Transverse colon (tissue), 4 donors: ENCODE results near the gene PINK1. TPM values are rescaled to one million over a fixed set of nuclear protein-coding genes. Genes with fewer than 3 reads are reported as not detected.

Source experiments
- DNase-seq: peaks from one replicate; pipeline ENCODE4 v3.0.0-alpha.2; 2019
- H3K27ac ChIP-seq, 4 donors: fragments of 200-600 bp; sonication (generic); 2 replicates each; pipeline ENCODE4 v1.5.1; 2016 to 2018; ENCODE audit warnings: inconsistent platforms in 4 of 4
- H3K27me3 ChIP-seq: fragments of 200-600 bp; sonication (generic); 2 replicates; pipeline ENCODE4 v1.5.1; 2017; ENCODE audit warnings: inconsistent platforms
- H3K36me3 ChIP-seq, 4 donors: fragments of 200-600 bp; sonication (generic); 2 replicates each; pipeline ENCODE4 v1.5.1; 2017 to 2019; ENCODE audit warnings: inconsistent platforms in 4 of 4
- H3K4me1 ChIP-seq, 4 donors: fragments of 200-600 bp; sonication (generic); 2 replicates each; pipeline ENCODE4 v1.5.1; 2017 to 2020; ENCODE audit warnings: inconsistent platforms in 4 of 4
- H3K4me3 ChIP-seq, 4 donors: fragments of 200-600 bp; sonication (generic); 1 replicate in 1 of 4; 2 replicates in 3 of 4; pipeline versions ENCODE4 v1.5.1 to v1.6.1; 2017 to 2019; ENCODE audit warnings: inconsistent platforms in 4 of 4
- H3K9me3 ChIP-seq, 2 donors: fragments of 200-600 bp; sonication (generic); 2 replicates each; pipeline ENCODE4 v1.5.1; 2017 to 2019; ENCODE audit warnings: inconsistent platforms in 2 of 2
- CTCF ChIP-seq, 5 experiments: fragments of 200-600 bp in 3 of 5; fragments of 450-650 bp in 2 of 5; sonication (generic) in 3 of 5; IDR thresholded peaks; 1 replicate in 2 of 5; 2 replicates in 3 of 5; pipeline ENCODE4 v1.5.1; 2016 to 2017; ENCODE audit warnings: antibody characterized with exemption in 5 of 5, inconsistent platforms in 3 of 5, mild to moderate bottlenecking in 2 of 5, moderate library complexity in 1 of 5
- EP300 ChIP-seq: sonication (generic); formaldehyde crosslinking; IDR thresholded peaks from one replicate; pipeline ENCODE4 v1.6.1; 2017; ENCODE audit warnings: antibody characterized with exemption, low read depth
- POLR2A ChIP-seq: fragments of 450-650 bp; IDR thresholded peaks from one replicate; pipeline ENCODE4 v1.6.1; 2016; ENCODE audit warnings: antibody characterized with exemption, mild to moderate bottlenecking, moderate library complexity
- POLR2AphosphoS5 ChIP-seq, 3 donors: sonication (generic); formaldehyde crosslinking; IDR thresholded peaks; one replicate each; pipeline ENCODE4 v1.6.1; 2016; ENCODE audit warnings: antibody characterized with exemption in 3 of 3
- WGBS, 2 donors: methylation state at CpG; one replicate each; pipeline ENCODE4 v1.1.5; 2018; ENCODE audit warnings: low coverage in 1 of 2; 5-methylcytosine and 5-hydroxymethylcytosine counted together
- in situ Hi-C, 4 donors: fragments of 200-750 bp; cut with MboI; loops; one replicate each; pipeline versions ENCODE4 v1.15.0 to v1.15.1; 2017; ENCODE audit warnings: low sequenced_read_pairs in 3 of 4, low pct_ligation_motif_present in 1 of 4, low pct_unique_long_range_greater_than_20kb in 1 of 4
- intact Hi-C: fragments of 100-400 bp; cut with DNase I; formaldehyde crosslinking; loops from one replicate; pipeline ENCODE4 v1.15.1; 2023; ENCODE audit warnings: low total_unique reads
- total RNA-seq, 4 donors: library from RNA; depleted of rRNA; stranded (reverse); fragments of >200 nt; gene quantifications; one replicate each; pipeline ENCODE4 v1.1.0, GENCODE V29; 2016

PINK1 gene
- total RNA-seq, 4 donors from 2014 or later, result 122 to 235 (median 192) TPM

DNA sequence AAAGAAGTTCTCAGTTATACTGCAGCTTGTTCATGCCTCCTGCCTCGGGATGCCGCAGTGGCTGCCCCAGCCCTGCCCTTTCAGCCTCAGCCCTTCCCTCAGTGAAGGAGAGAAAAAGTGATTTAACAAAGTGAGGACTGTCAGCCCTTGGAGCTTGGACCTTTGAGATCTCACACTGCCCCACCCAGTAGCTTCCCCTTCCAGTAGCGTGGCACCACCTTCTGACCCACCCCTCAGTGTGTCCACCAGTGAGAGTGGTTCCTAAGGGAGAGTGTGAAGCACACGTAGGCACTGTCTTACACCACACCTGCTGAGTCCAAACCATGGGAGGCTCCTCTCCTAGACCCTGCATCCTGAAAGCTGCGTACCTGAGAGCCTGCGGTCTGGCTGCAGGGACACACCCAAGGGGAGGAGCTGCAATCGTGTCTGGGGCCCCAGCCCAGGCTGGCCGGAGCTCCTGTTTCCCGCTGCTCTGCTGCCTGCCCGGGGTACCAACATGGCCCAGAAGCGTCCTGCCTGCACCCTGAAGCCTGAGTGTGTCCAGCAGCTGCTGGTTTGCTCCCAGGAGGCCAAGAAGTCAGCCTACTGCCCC lies 44.5 kb upstream of the PINK1 start, which contains the start of gene CDA:
Gene CDA, plus strand, starts transcription at position 464 of the 592 bp plus-strand sequence. Its CDS starts 33 bp downstream, at position 497.
- H3K36me3 ChIP-seq, result no peaks in the 10 kb centered on the region
- in situ Hi-C loops, result no loop called here
- peaks cover 0 to 16% (median 10%) of the 10 kb centered on the region in 4 donors for H3K4me1 ChIP-seq
- peak in 2 of 3 donors; percentile 34 to 85 for TF ChIP-seq POLR2AphosphoS5 (IDR thresholded peaks at IDR 0.05)
- TF ChIP-seq POLR2A, result peak; percentile 62
- no peak for TF ChIP-seq EP300
- TF ChIP-seq CTCF (IDR thresholded peaks at IDR 0.05), result no peak
- H3K9me3 ChIP-seq, result no peaks in the 10 kb centered on the region
- intact Hi-C loops, result no loop called here
- 23% methylated on average over 8 of the region's 11 CpGs; no CpG with 5 or more reads in 1 of the 2 donors for WGBS, 2 donors
- H3K4me3 ChIP-seq, result peak within 1 kb of the TSS in 3 of 4 donors; percentile 2 to 34 (median 11)
- H3K27ac ChIP-seq, result peak within 1 kb of the TSS; percentile 31 to 66 (median 58)
- peak; percentile 77 for DNase-seq
- peaks cover 38% of the 10 kb centered on the region for H3K27me3 ChIP-seq

DNA sequence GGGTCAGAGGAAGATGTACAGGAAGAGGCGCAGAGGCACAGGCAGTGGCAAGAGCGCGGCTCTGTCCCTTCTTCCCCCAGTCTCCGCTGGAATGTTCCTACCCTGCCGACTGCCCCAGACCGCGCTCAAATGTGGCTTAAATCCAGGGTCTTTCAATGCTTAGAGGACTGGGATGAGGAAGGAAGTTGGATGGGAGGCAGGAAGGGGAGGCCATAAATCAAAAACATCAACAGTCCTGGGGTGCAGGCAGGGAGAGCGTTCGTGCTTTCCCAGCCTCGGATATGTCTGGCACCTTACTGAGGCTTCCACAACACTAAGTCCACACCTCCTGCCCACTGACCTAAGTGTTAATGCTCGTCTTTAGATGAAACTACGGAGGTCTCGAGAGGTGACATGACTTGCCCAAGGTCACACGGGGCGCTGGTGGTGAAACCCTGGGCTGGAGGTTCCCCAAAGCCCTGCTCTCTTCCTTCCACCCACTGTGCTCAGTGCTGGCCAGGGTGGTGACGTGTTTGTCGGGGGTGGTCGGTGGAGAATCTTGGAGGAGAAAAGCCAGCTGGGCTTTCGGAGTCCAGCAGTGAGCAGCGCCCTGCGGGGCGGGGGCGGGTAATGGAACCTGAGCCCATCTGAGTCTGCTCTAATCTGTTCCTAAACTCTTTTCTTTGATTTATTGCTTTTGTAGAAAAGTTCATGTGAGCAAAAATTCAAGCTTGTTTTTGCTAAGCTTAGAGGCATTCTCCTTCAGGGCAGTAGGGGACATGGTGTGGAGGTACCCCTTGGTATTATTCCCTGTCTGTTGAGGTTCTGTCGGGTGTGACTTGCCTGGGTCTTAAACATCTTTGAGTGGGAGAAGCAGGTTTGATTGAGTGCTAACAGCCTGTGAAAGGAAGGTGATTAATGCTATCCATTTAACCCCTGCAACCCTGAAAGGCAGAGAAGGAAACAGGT lies 43.7 kb upstream of the PINK1 start:
- H3K9me3 ChIP-seq, result no peaks in the 10 kb centered on the region
- peaks cover 38% of the 10 kb centered on the region for H3K27me3 ChIP-seq
- in situ Hi-C loops, result no loop called here
- intact Hi-C loops, result no loop called here
- no peak for DNase-seq
- 0 to 24% methylated on average over 2 to 24 of the region's 24 CpGs for WGBS, 2 donors
- peaks cover 0 to 16% (median 10%) of the 10 kb centered on the region in 4 donors for H3K4me1 ChIP-seq
- peak overlapping the region; percentile 31 to 66 (median 58) for H3K27ac ChIP-seq
- no peaks in the 10 kb centered on the region for H3K36me3 ChIP-seq
- peak overlapping the region in 3 of 4 donors; percentile 2 to 34 (median 11) for H3K4me3 ChIP-seq
- peak in 1 of 3 donors; percentile 15 for TF ChIP-seq POLR2AphosphoS5 (IDR thresholded peaks at IDR 0.05)
- no peak for TF ChIP-seq CTCF (IDR thresholded peaks at IDR 0.05)
- TF ChIP-seq POLR2A, result no peak

DNA sequence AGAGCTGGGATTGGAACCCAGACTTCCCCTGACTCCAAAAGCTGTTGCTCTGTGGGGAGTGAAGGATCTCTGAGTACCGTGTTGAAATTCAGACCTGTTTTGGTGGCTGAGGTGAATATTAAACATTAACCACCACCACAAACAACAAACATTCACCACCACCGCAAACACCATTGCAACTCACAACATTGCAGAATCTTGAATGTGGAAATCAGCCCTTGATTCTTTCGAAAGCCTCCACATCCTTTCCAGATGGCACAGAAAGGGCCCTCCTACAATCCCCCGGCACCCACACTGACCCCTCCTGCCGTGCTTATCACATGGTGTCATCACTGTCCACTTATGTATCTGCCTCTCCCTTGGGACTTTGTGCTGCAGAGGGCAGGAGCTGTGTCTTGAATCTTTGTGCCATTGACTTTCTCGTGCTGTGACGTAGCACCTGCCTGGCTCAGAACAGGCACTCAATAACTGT lies 42.9 kb upstream of the PINK1 start:
- H3K9me3 ChIP-seq, result no peaks in the 10 kb centered on the region
- no peaks in the 10 kb centered on the region for H3K36me3 ChIP-seq
- peaks cover 38% of the 10 kb centered on the region for H3K27me3 ChIP-seq
- TF ChIP-seq POLR2AphosphoS5 (IDR thresholded peaks at IDR 0.05) (peak in 1 of 3 donors; percentile 51), EP300 (no peak), POLR2A (peak; percentile 30), CTCF (IDR thresholded peaks at IDR 0.05) (no peak)
- WGBS, 2 donors, result 37 to 83% methylated on average over 1 to 7 of the region's 7 CpGs
- intact Hi-C loops, result no loop called here
- peaks cover 0 to 16% (median 10%) of the 10 kb centered on the region in 4 donors for H3K4me1 ChIP-seq
- peak overlapping the region in 1 of 4 donors; percentile 34 for H3K4me3 ChIP-seq
- DNase-seq, result peak; percentile 44
- in situ Hi-C loops, result no loop called here
- H3K27ac ChIP-seq, result peak overlapping the region in 3 of 4 donors; percentile 31 to 66 (median 52)

DNA sequence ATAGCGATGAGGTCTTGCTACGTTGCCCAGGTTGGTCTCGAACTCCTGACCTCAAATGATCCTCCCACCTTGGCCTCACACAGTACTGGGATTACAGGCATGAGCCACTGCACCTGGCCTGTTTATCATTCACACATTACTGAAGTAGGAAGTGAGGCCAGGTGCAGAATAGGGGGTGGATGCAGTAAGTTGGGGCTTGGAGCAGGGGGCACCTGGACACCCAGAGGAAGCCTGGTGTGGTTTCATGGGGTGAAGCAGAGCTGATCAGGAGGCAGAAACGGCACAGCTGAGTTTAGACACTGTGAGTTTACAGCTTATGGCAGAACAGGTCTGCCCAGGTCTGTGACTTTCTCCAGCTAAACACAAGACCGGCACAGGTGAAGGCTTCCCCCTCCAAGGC lies 39.5 kb upstream of the PINK1 start:
- Histone ChIP-seq H3K36me3 (no peaks in the 10 kb centered on the region), H3K9me3 (no peaks in the 10 kb centered on the region), H3K27me3 (peaks cover 32% of the 10 kb centered on the region), H3K4me3 (no peak overlapping the region), H3K4me1 (peaks cover 0 to 14% (median 9%) of the 10 kb centered on the region in 4 donors), H3K27ac (no peak overlapping the region)
- 74 to 100% methylated on average over 3 to 5 of the region's 5 CpGs for WGBS, 2 donors
- in situ Hi-C loops (no loop called here), intact Hi-C loops (no loop called here)
- TF ChIP-seq CTCF (IDR thresholded peaks at IDR 0.05) (no peak), POLR2AphosphoS5 (IDR thresholded peaks at IDR 0.05) (no peak), POLR2A (no peak), EP300 (no peak)
- no peak for DNase-seq
